Measurements from ENCODE around the gene IL10RB. TPM values are rescaled to one million over a fixed set of nuclear protein-coding genes. Genes with fewer than 3 reads are reported as not detected.

The IL10RB gene
- total and polyA plus RNA-seq, 2 of the 4 experiments (the other 2 are of a cell fraction): 20.1 to 45.2 TPM

GRCh38 chr21:33230545-33231324 is 35.4 kb upstream of the IL10RB start:
- Histone ChIP-seq H4K5ac (ENCODE audit: low read depth, low read length) (peak overlapping the region; percentile 13; the same call in 1 of the 2 replicates), H2BK5ac (ENCODE audit: low read depth, low read length, poor library complexity, severe bottlenecking) (peak overlapping the region; percentile 29), H2BK20ac (ENCODE audit: low read depth, low read length) (no peak overlapping the region), H3K9me1 (ENCODE audit: insufficient read depth, low read length) (no peaks in the 10 kb centered on the region), H2BK120ac (ENCODE audit: low read depth, low read length) (no peak overlapping the region), H2AFZ (replicated peaks; ENCODE audit: low read length, poor library complexity) (peak overlapping the region; percentile 98), H4K8ac (ENCODE audit: low read depth in 2 of 2, low read length in 2 of 2) (peak overlapping the region; percentile 36 to 51; a peak in 2 of 4 replicates), H3K18ac (ENCODE audit: low read depth, low read length) (peak overlapping the region; percentile 11; the same call in 1 of the 2 replicates), H3K27ac (ENCODE audit: insufficient read depth, low read length) (peak overlapping the region; percentile 54), H2BK15ac (ENCODE audit: low read depth, low read length) (no peak overlapping the region), H3K4me2 (ENCODE audit: low read depth, low read length) (peak overlapping the region; percentile 91), H3K9ac (ENCODE audit: low read depth, low read length) (peak overlapping the region; percentile 64), H3K4me3 (ENCODE audit: insufficient read depth, low read depth, low read length) (peak overlapping the region; percentile 63), H3K56ac (ENCODE audit: extremely low read depth, insufficient read depth, low read length) (no peak overlapping the region), H2AK5ac (ENCODE audit: low read depth, low read length) (peak overlapping the region; percentile 35; the same call in 1 of the 2 replicates), H2AK9ac (replicated peaks; ENCODE audit: low read depth, low read length, poor library complexity) (peak overlapping the region; percentile 8), H4K91ac (ENCODE audit: insufficient read depth, low read depth, low read length) (no peak overlapping the region), H3K14ac (replicated peaks; ENCODE audit: low read depth, low read length) (no peak overlapping the region; the same call in 1 of the 2 replicates), H3K4ac (ENCODE audit: low read depth, low read length) (peak overlapping the region; percentile 82), H3K36me3 (ENCODE audit: control insufficient read depth, insufficient read depth, low read length) (no peaks in the 10 kb centered on the region), H3K23ac (ENCODE audit: low read depth, low read length) (peak overlapping the region; percentile 5; the same call in 1 of the 2 replicates), H3K27me3 (ENCODE audit: control insufficient read depth, insufficient read depth, low read length) (no peaks in the 10 kb centered on the region; the same call in 1 of the 2 replicates), H3K79me1 (ENCODE audit: low read depth in 1 of 2, low read length in 2 of 2) (peaks cover 12 to 34% of the 10 kb centered on the region in 2 experiments), H4K20me1 (ENCODE audit: insufficient read depth, low read length) (peaks cover 9% of the 10 kb centered on the region), H3K9me3 (ENCODE audit: control insufficient read depth, insufficient read depth, low read length) (no peaks in the 10 kb centered on the region), H3K4me1 (ENCODE audit: control insufficient read depth, insufficient read depth, low read length) (peaks cover 1% of the 10 kb centered on the region)
- WGBS, 2 experiments (ENCODE audit: extremely low coverage in 2 of 2, insufficient read length in 1 of 2): 0% methylated on average over 1 of the region's 30 CpGs; no CpG with 5 or more reads in 1 of the 2 experiments
- CTCF ChIA-PET: no interaction called here
- intact Hi-C loops (cut with micrococcal nuclease) (no loop called here), in situ Hi-C loops (cut with MboI; ENCODE audit: low sequenced_read_pairs) (no loop called here), dilution Hi-C loops (cut with HindIII; ENCODE audit: low sequenced_read_pairs, unreplicated experiment) (no loop called here)
- peak; percentile 42 for ATAC-seq (ENCODE audit: low read depth)
- TF ChIP-seq MAZ (IDR thresholded peaks at IDR 0.05; ENCODE audit: borderline replicate concordance, low read depth, low read length) (0 out of 2 replicates have a peak, but pooled peaks have one; percentile 2), CTCF (conservative IDR thresholded peaks at IDR 0.05; ENCODE audit: low read depth, low read length) (0 out of 2 replicates have a peak, but pooled peaks have one; percentile 7), RFX5 (IDR thresholded peaks at IDR 0.05; ENCODE audit: low read depth, low read length) (no peak), FOS (IDR thresholded peaks at IDR 0.05; ENCODE audit: low read depth, low read length) (0 out of 2 replicates have a peak, but pooled peaks have one; percentile 10)
- POLR2A ChIA-PET (ENCODE audit: unreplicated experiment): interaction anchor here (0.5 to 0.6 kb wide), 2 partner anchors 419 to 1279 kb away, joined by 3 to 15 read pairs; no protein-coding TSS in a partner anchor
- BruUV-seq (replicated peaks): no TSS peak
- peak; percentile 75 for DNase-seq

Data from IMR-90 (cell line).